HG03159 (cell line): ENCODE data around the gene GALNT1.
A peak's percentile ranks its signal among the peaks of the same experiment; 100 is the strongest.

Experiments
- ATAC-seq: cut with Tn5 transposase; IDR thresholded peaks from one replicate; pipeline ENCODE4 v1.9.1; 2021; ENCODE audit warnings: mild to moderate bottlenecking, moderate library complexity; ENCODE audit not compliant: unreplicated experiment

The GALNT1 gene

DNA sequence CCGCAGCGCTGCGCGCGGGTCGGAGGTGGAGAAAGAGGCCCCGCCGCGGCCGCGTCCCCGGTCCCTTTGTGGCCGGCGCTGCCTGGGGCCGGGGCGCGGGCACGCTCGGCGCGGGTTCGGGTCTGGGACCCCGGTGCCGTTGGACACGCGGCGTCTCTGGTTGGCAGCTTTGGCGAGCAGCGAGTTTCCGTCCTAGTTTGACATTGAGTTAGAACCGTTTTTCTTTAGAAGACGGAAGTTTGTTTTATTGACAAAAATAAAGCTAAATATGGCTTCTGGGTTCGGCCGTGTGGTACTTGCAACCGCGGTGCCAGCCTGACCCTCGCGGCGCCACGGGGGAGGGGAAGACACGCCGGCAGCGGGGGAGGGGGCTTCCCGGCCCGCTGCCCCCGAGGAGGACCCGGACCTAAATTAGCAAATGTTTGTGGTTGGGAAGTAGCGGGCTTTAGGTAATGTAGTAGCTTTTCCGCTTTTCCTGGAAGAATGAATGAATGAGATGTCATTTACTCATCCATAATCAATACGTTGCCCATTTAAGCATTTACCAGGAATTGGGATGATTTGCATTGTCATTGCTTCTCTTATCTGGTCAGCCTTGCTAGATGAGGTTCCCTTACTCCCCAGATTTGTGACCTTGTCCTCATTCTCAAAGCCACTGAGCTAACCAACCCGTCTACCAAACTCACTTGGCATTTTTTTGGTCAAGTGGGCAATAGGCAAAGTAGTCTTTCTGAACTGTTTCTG, 530 bp downstream of the GALNT1 start:
- no peak for ATAC-seq

- no peak for ATAC-seq
Measured at GRCh38 chr18:35582899-35583558, 1.5 kb downstream of the GALNT1 start.

DNA sequence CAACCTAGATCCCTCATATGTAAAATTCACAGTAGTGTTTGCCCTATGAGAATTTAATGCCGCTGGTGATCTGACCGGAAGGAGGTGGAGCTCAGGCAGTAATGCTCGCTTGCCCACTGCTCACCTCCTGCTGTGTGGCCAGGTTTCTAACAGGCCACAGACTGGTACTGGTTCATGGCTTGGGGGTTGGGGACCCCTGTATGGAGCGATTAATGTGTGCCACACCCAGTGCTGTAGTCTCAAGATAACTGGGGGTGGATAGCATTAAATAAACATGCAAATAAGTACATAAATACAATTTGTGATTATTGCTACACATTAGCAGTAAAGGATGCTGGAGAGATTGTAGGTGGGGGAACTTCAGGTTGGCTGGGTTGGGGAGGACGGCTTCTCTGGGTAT, 3.2 kb downstream of the GALNT1 start:
- no peak for ATAC-seq

- ATAC-seq = no peak
Measured at GRCh38 chr18:35585608-35586007, 4.1 kb downstream of the GALNT1 start.

GRCh38 chr18:35588122-35588521, 6.6 kb downstream of the GALNT1 start:
- ATAC-seq = no peak

GRCh38 chr18:35588995-35589394, 7.5 kb downstream of the GALNT1 start:
- no peak for ATAC-seq

GRCh38 chr18:35589546-35589945, 8.0 kb downstream of the GALNT1 start:
- ATAC-seq = no peak

DNA sequence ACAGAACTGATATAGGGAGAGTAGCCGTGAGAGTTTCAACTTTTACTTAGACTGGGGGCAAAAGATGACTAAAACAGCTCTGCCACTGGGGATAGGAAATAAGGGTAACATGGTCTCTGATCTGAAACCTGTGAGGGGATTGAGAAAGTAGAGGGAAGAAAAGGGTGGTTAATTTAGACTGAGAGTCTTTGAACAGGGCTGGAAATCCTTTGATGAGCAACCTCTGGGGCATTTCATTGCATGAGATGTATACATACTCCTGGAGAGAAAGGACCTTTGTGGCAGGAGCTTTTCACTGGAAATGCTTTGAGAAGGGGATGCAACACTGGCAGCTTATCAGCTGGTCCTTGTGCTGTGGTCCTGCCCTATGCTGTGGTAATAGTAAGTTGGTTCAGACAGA, 9.4 kb downstream of the GALNT1 start:
- no peak for ATAC-seq

GRCh38 chr18:35592298-35592697, 10.8 kb downstream of the GALNT1 start:
- peak; percentile 99 for ATAC-seq

DNA sequence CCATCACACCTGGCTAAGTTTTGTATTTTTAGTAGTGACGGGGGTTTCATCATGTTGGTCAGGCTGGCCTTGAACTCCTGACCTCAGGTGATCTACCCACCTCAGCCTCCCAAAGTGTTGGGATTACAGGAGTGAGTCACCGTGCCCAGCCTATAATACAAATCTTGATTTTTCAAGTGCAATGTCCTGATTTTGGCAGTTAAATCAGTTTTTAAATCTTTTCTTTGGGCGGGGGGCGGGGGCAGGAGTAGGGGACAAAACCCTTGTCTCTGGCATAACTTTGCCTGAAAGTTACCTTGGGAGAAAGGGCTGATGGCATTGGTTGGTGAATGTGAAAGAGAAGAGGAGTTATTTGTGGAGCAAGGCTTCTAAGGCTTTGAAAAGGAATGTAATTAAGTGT, 12.3 kb downstream of the GALNT1 start:
- no peak for ATAC-seq

DNA sequence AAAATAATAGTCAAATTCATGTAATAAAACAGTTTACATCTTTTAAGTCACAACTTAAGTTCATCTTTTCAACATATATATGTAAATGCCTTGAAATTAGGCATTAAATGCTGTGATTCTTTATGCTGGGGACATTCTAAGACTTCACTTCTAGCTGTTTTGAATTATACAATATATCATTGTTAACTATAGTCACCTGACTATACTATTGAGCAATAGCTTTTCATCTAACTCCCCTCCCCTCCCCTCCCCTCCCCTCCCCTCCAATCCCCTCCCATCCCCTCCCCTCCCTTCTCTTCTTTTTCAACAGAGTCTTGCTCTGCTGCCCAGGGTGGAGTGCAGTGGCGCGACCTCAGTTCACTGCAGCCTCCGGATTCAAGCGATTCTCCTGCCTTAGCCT, 16.2 kb downstream of the GALNT1 start:
- no peak for ATAC-seq

DNA sequence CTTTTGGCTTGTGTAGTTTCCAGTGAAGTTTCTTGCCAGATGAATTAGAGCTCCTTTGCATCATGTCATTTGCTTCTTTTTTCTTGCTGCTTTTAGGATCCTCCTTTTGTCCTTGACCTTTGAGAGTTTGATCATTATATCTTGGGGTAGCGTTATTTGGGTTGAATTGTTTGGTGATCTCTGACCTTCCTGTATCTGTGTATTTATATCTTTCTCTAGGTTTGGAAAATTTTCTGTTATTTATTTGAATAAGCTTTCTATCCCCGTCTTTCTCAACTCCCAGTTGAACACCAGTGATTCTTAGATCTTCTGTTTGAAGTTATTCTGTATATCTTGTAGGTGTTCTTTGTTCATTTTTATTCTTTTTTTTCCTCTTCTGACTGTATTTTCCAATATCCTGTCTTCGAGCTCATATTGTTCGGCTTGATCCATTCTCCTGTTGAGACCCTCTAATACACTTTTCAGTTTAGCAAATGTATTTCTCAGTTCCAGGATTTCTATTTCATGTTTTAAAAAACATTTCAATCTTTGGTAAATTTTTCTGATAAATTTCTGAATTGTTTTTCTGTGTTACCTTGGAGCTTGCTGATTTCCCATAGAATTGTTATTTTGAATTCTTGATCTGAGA, 20.8 kb downstream of the GALNT1 start:
- ATAC-seq = no peak

DNA sequence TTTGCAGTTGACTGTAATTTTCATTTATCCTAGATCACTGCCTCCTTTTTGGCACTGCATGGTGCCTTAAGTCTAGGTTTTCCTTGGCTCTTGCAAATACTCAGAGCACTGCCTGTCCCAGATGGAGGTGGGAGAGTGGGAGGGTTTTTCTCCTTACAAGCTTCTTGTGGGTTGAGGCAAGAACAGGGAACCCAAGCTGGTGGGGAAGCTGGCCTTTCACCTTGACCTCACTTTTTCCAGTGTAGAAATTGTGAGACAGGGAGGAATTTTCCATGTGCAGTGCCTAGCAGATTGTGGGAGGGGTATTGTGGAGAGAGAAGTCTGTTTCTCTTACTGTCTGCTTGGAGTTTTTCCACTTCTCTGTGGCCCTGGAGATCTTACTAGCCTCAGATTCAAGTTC, 21.5 kb downstream of the GALNT1 start:
- no peak for ATAC-seq

DNA sequence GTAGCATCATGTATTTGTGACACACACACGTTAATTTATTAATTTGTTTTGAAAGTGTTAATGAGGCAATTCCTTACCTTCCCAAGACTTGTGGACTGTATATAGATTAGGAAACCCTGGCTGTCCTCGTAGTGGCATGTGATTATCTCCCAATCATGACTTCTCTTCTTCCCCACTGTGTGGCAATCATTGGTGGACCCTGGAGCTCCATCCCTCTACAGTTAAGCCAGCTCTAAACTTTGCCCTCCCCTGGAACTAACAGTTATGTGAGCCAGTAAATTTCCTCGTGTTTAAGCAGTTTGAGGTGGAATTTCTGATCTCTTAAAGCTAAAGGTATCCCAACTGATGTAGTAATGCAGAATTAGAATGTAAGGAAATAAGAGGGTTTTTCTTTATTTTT, 22.0 kb downstream of the GALNT1 start:
- no peak for ATAC-seq

- no peak for ATAC-seq
Measured at GRCh38 chr18:35604369-35604768, 22.8 kb downstream of the GALNT1 start.

DNA sequence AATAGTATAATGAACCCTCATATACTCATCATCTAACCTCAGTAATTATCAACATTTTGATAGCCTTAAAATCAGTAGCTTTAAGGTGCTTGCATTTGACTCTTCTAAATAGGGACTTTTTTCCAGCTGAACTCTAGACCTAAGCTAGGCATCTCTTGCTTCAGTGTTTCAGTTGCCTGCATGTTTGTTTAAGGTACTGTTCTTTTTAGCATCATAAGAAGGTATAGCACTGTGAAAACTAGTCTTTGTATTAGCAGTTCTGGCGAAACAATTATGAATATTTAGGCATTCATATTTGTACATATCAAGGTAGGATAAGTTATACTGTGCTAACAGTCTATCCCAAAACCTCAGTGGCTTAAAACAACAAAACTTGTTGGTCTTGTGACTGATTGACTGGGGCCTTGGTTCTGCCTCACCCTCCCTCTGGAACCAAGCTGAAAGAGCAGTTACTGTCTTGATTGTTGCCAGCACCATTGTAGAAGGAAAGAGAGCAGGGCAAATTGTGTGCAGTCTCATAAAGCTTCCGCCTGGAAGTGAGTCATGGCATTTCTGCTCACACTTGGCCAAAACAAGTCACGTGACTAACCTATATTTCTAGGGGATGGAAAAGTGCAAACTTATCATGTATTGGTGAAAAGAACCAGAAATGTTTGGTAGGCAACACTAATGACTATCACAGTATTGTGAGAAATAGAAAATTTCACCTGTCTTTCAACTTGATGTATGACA, 24.3 kb downstream of the GALNT1 start:
- no peak for ATAC-seq

DNA sequence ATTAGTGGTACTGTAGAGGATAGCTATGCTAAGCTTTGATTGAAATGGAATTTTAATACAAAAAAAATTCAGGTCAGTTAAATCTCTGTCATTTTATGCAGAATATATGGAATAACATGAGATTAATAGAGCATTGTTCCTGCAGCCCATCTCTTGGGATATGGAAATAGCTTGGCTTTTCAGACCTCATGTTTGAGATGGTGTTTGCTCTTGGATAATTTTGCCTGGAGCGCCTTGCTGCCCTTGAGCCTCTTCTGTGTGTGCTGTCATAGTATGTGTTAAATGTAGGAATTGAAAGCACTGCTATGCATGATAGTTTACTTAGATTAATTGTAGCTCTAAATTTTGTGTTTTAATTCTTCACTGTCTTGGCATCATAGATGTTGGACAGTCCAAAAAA, 27.7 kb downstream of the GALNT1 start:
- no peak for ATAC-seq

DNA sequence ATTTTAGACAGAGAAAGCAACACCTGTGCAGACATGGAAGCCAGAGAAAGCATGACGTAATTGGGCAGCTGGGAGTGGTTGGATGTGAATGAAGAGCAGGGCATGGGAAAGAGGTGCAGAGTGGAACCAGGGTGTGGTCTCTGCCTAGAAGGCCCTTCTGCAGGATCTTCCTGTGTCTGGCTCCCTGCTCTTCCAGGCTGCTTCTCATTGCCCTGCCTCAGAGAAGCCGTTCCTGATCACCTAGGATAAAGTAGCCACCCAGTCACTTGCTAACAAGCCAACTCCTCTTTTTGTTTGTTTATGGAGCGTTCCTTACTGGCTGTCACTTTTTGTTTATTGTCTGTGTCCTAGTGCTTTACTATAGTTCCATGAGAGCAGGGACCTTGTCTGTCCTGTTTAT, 28.5 kb downstream of the GALNT1 start:
- ATAC-seq = no peak

- ATAC-seq = no peak
Measured at GRCh38 chr18:35610724-35611123, 29.2 kb downstream of the GALNT1 start.

DNA sequence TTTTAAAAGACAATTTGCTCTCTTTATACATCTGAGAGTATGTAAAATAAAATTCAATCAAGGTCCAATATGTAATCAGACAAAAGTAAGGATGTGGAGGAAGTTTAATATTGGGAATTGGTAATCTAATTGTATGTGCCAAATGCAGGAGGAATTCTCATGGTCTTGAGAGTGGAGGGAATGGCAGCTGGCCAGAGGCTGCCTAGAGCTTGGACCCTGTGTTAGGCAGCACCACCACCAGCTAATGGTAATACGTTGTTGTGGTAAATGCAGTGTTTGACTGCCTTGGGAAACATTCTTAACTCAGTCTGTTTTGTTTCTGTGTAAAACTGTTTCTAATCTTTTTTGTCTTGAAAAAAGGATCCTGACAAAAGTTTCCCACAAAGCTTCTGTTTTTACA, 30.0 kb downstream of the GALNT1 start:
- ATAC-seq = no peak

DNA sequence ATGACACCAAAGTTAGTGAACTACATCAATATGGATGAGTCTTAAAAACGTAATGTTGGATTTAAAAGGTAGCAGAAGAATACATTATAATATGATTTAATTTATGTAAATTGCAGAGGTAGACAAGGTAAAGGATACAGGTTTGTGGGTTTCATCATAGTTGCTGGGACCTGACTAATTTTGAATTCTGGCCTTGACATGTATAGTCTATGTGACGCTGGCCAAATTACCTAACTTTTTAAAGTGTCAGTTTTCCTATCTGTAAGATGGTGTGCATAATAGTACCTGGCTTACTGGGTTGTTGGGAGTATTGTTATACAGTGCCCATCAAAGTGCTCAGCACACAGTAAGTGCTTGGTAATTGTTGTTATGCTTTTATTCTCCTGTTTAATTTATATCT, 34.5 kb downstream of the GALNT1 start:
- no peak for ATAC-seq
